NB4 (cell line): ENCODE measurements around the gene MMD2.
"Not testable (repeated sequence)": the region's sequence is repeated elsewhere in the genome, so short reads cannot be mapped to it uniquely, and the experiment has no call there.

Experiments used
- TF ChIP-seq, protein P1 (sequence below): IDR thresholded peaks from one replicate; pipeline ENCODE4 v1.5.1; 2012; ENCODE audit warnings: low read depth, low read length
- TF ChIP-seq, protein P2 (sequence below): IDR thresholded peaks from 2 replicates; pipeline ENCODE4 v1.6.1; 2011; ENCODE audit warnings: low read depth, low read length

DNA sequence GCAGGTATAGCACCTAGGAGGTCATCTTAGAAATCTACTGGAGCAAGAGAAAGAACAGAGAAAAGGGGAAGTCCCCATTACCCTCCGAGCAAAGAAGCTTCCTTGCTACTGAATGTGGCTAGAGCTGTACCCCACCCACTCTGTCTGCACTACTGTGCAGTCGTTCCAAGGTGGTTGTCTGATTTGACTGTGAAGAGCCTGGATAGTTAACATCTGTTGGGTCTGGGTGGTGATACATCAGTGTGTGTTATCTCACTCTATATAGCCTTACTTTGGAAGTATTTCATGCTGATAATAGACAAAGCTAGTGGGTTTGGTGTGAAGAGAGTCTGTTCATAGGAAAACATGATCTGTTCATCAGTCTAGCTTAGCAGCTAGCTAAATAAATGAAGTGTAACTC is 23.8 kb upstream of the MMD2 start:
- TF ChIP-seq, protein P1, sequence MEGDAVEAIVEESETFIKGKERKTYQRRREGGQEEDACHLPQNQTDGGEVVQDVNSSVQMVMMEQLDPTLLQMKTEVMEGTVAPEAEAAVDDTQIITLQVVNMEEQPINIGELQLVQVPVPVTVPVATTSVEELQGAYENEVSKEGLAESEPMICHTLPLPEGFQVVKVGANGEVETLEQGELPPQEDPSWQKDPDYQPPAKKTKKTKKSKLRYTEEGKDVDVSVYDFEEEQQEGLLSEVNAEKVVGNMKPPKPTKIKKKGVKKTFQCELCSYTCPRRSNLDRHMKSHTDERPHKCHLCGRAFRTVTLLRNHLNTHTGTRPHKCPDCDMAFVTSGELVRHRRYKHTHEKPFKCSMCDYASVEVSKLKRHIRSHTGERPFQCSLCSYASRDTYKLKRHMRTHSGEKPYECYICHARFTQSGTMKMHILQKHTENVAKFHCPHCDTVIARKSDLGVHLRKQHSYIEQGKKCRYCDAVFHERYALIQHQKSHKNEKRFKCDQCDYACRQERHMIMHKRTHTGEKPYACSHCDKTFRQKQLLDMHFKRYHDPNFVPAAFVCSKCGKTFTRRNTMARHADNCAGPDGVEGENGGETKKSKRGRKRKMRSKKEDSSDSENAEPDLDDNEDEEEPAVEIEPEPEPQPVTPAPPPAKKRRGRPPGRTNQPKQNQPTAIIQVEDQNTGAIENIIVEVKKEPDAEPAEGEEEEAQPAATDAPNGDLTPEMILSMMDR: not testable (repeated sequence)
- TF ChIP-seq, protein P2, sequence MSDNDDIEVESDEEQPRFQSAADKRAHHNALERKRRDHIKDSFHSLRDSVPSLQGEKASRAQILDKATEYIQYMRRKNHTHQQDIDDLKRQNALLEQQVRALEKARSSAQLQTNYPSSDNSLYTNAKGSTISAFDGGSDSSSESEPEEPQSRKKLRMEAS: not testable (repeated sequence)
